ENCODE measurements around the gene CENPS. TPM values are rescaled to one million over a fixed set of nuclear protein-coding genes. Genes with fewer than 3 reads are reported as not detected.
A peak's percentile ranks its signal among the peaks of the same experiment; 100 is the strongest.
"Not testable (repeated sequence)": the region's sequence is repeated elsewhere in the genome, so short reads cannot be mapped to it uniquely, and the experiment has no call there.

The CENPS gene
- total RNA-seq, 2 donors from 2014 or later = 21.8 to 34.8 TPM

DNA sequence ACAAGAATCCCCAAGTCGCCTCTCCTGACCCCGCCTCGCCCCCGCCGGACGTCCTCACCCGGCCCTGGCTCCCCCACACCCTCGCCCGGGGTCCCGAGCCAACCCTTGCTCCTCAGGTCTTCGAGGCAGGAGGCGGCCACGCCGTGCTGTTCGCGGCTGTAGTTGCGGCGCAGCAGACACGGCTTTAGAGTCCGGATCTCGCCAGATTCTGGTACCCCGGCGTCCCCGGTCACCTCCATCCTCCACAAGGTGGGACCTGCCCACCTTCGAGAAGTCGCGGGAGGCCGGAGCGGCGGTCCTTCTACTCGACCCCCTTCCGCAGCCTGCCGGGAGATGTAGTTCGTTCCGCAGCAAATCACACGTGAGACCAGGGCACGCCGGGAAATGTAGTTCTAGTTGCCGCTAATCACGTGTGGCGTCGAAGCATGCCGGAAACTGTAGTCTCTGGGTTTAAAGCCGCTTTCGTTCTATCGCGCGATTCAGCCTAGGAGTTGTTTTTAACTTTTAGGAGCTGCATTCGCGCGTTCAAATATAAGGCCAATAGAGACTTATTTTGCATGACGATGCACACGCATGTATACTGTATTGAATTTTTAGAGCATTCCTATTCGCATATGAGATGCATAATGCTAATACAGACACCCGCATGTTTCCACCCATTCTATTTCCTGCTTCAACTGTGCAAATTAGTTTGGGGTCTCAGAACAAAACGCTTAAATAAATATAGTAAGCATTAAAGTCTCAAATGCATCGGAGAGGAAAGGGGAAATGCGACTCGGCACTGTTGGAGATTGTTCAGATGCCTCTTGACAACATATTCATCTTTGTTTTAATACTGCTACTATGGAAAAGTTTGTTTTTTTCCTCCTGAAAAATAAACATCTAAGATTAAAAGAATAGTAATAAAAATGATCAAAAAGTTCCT is 42.2 kb downstream of the CENPS start, which contains the start of gene DFFA:
TSS of gene DFFA (minus strand) at position 310 of the 925 bp plus-strand sequence. CDS start at position 239, 71 bp downstream.
- TF ChIP-seq, protein P1, sequence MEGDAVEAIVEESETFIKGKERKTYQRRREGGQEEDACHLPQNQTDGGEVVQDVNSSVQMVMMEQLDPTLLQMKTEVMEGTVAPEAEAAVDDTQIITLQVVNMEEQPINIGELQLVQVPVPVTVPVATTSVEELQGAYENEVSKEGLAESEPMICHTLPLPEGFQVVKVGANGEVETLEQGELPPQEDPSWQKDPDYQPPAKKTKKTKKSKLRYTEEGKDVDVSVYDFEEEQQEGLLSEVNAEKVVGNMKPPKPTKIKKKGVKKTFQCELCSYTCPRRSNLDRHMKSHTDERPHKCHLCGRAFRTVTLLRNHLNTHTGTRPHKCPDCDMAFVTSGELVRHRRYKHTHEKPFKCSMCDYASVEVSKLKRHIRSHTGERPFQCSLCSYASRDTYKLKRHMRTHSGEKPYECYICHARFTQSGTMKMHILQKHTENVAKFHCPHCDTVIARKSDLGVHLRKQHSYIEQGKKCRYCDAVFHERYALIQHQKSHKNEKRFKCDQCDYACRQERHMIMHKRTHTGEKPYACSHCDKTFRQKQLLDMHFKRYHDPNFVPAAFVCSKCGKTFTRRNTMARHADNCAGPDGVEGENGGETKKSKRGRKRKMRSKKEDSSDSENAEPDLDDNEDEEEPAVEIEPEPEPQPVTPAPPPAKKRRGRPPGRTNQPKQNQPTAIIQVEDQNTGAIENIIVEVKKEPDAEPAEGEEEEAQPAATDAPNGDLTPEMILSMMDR (IDR thresholded peaks at IDR 0.05) = no peak
- TF ChIP-seq POLR2A (IDR thresholded peaks at IDR 0.05) = peak; percentile 63
- peak; percentile 98 for TF ChIP-seq POLR2AphosphoS5 (IDR thresholded peaks at IDR 0.05)
- intact Hi-C loops (cut with DNase I) = loop anchor here (5.0 kb wide), 1 partner anchor 40 kb away; the partner anchor contains the start of gene CENPS
- peak; percentile 94 for DNase-seq (ENCODE audit: low spot score)
- peak within 1 kb of the TSS; percentile 47 to 62 for H3K27ac ChIP-seq
- no peaks in the 10 kb centered on the region for H3K36me3 ChIP-seq
- H3K9me3 ChIP-seq = no peaks in the 10 kb centered on the region
- no peaks in the 10 kb centered on the region for H3K27me3 ChIP-seq (replicated peaks; ENCODE audit: insufficient read depth)
- H3K4me1 ChIP-seq (replicated peaks) = peaks cover 8% of the 10 kb centered on the region
- WGBS = 1% methylated on average over 59 of the region's 59 CpGs
- peak within 1 kb of the TSS; percentile 42 to 63 for H3K4me3 ChIP-seq

DNA sequence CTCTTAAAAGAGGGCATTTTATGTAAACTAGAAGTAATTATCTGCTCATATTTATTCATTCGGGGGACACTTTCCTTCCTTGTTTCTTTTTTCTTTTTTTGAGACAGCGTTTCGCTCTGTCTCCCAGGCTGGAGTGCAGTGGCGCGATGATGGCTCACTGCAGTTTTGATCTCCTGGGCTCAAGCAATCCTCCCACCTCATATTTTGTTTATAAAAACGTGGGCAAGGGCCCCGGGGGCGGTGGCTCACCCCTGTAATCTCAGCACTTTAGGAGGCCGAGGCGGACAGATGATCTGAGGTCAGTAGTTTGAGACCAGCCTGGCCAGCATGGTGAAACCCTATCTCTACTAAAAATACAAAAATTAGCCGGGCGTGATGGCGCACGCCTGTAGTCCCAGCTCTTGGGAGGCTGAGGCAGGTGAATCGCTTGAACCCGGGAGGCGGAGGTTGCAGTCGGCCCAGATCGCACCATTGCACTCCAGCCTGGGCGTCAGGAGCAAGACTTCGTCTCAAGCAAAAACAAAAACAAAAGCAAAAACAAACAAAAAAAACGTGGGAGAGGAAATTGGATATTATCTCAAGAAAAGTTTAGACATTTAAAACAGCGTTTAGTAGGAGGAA is 43.0 kb downstream of the CENPS start:
- no peak overlapping the region for H3K27ac ChIP-seq
- 88% methylated on average over 23 of the region's 23 CpGs for WGBS
- no peaks in the 10 kb centered on the region for H3K27me3 ChIP-seq (replicated peaks; ENCODE audit: insufficient read depth)
- TF ChIP-seq POLR2AphosphoS5 (IDR thresholded peaks at IDR 0.05) = no peak
- no peak for TF ChIP-seq POLR2A (IDR thresholded peaks at IDR 0.05)
- TF ChIP-seq, protein P1 (IDR thresholded peaks at IDR 0.05) = no peak
- no peak overlapping the region for H3K4me3 ChIP-seq
- intact Hi-C loops (cut with DNase I) = loop anchor here (5.0 kb wide), 1 partner anchor 41 kb away; the partner anchor contains the start of gene CENPS
- peaks cover 8% of the 10 kb centered on the region for H3K4me1 ChIP-seq (replicated peaks)
- DNase-seq (ENCODE audit: low spot score) = no peak
- H3K36me3 ChIP-seq = no peaks in the 10 kb centered on the region
- H3K9me3 ChIP-seq = no peaks in the 10 kb centered on the region

DNA sequence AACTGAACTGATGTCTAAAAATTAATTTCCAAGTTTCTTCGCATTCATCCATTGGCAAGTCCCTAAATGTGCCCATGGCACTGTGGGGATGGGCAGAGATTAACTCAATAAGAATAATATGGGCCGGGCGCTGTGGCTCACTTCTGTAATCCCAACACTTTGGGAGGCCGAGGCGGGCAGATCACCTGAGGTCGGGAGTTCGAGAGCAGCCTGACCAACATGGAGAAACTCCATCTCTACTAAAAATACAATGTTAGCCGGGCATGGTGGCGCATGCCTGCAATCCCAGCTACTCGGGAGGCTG is 44.0 kb downstream of the CENPS start:
- H3K36me3 ChIP-seq; H3K9me3 ChIP-seq; DNase-seq (ENCODE audit: low spot score); H3K27me3 ChIP-seq (replicated peaks; ENCODE audit: insufficient read depth); H3K27ac ChIP-seq; H3K4me1 ChIP-seq (replicated peaks): not testable (repeated sequence)
- intact Hi-C loops (cut with DNase I) = loop anchor here (5.0 kb wide), 1 partner anchor 42 kb away; the partner anchor contains the start of gene CENPS
- peak overlapping the region in 1 of 2 donors; percentile 93 for H3K4me3 ChIP-seq
- WGBS = 86% methylated on average over 10 of the region's 10 CpGs

DNA sequence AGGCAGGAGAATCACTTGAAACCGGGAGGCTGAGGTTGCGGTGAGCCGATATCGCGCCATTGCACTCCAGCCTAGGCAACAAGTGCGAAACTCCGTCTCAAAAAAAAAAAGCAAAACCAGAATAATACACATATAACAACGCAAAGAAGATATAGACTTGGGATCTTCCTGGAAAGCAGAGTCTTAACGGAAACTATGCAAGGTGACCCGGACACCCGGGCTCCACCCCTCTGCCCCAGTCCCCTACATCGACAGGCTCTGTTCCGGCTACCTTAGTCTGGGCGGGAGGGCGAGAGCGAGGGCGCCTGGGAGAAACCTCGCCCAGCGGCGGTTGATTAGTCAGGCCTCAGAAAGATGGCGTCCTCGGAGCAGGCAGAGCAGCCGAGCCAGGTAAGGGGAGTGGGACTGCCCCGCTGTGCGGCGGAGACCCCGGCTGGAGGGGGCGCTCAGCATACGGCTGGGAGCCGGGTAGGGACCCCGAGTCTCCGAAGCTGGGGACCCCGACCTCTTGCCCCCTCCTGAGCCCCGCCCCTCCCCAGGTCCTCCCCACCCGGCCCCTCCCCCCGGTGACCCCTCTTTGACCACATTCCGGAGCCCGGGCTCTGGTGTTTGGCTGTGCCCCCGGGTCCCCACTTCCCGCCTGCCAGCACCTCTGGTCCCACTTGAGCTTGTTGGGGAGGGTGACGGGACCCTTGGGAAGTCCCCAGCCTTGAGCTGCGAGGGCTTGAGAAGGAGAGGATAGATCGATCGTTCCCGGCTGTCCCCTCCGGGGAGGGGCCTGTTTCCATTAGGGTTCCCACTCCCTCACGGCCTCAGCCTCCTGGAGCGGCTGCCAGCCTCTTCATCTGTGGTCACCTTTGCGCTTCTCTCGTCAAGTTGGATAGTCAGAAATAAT is 44.6 kb downstream of the CENPS start, which contains the start of gene PEX14:
TSS of gene PEX14 (plus strand) at position 338 of the 895 bp plus-strand sequence. CDS start at position 355, 17 bp downstream.
- DNase-seq (ENCODE audit: low spot score) = peak; percentile 60
- intact Hi-C loops (cut with DNase I) = loop anchor here (5.0 kb wide), 1 partner anchor 43 kb away; the partner anchor contains the start of gene CENPS
- peaks cover 8% of the 10 kb centered on the region for H3K4me1 ChIP-seq (replicated peaks)

More for the DNA sequence above, 44.6 kb downstream of the CENPS start, which contains the start of gene PEX14:
- WGBS = 12% methylated on average over 38 of the region's 50 CpGs
- Histone ChIP-seq H3K36me3 (no peaks in the 10 kb centered on the region), H3K27ac (peak within 1 kb of the TSS; percentile 82 to 85), H3K9me3 (no peaks in the 10 kb centered on the region), H3K4me3 (peak within 1 kb of the TSS; percentile 92 to 93), H3K27me3 (replicated peaks; ENCODE audit: insufficient read depth) (no peaks in the 10 kb centered on the region)
- TF ChIP-seq POLR2AphosphoS5 (IDR thresholded peaks at IDR 0.05) (peak; percentile 62), POLR2A (IDR thresholded peaks at IDR 0.05) (peak; percentile 24)
- TF ChIP-seq, protein P1 (IDR thresholded peaks at IDR 0.05) = no peak
